GM19025 (cell line): Measurements from ENCODE around the gene OPN1MW.
"Not testable (repeated sequence)": the region's sequence is repeated elsewhere in the genome, so short reads cannot be mapped to it uniquely, and the experiment has no call there.

Experiments used
- ATAC-seq: cut with Tn5 transposase; IDR thresholded peaks from one replicate; pipeline ENCODE4 v1.9.1; 2021; ENCODE audit warnings: mild to moderate bottlenecking, low read depth, moderate library complexity; ENCODE audit not compliant: unreplicated experiment

Gene OPN1MW

DNA sequence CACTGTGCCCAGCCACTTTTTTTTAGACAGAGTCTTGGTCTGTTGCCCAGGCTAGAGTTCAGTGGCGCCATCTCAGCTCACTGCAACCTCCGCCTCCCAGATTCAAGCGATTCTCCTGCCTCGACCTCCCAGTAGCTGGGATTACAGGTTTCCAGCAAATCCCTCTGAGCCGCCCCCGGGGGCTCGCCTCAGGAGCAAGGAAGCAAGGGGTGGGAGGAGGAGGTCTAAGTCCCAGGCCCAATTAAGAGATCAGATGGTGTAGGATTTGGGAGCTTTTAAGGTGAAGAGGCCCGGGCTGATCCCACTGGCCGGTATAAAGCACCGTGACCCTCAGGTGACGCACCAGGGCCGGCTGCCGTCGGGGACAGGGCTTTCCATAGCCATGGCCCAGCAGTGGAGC is at the start of gene OPN1MW:
OPN1MW (plus strand) TSS at position 301 of the 400 bp plus-strand sequence; CDS start at position 383, 82 bp downstream.
- not testable (repeated sequence) for ATAC-seq

DNA sequence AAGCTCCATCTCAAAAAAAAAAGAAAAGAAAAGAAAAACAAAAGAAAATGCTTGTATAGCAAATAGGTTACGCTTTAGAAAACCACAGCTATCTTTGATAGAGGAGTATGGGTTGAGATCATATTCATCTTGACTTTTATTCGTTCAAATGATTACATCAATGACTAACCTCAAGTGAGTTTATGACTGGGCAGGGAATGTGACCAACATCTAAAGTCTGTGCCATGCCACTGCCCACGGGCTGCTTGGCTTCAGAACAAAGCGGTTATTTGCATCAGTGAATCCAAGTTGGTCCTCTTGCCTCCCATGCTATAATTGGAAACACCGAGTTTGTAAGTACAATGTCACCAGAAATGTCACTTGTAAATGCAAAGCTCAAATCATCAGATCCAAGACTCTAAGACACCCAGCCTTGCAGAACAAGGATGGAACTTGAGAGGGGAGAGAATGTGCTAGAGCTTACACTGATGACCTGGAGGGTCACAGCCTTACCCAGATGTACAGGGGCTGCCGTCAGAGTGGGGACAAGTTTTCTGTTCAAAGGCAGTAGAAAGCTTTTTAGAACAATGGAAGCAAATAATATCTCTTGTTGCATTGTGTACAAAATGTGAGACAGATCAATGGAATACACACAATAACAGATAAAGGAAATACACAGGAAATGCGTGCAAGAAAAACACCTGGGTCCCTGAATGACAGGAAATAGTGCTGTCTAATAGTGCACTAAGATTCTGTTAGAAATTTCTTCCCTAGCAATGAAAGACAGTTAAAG is 46.8 kb upstream of the OPN1MW start:
- no peak for ATAC-seq

DNA sequence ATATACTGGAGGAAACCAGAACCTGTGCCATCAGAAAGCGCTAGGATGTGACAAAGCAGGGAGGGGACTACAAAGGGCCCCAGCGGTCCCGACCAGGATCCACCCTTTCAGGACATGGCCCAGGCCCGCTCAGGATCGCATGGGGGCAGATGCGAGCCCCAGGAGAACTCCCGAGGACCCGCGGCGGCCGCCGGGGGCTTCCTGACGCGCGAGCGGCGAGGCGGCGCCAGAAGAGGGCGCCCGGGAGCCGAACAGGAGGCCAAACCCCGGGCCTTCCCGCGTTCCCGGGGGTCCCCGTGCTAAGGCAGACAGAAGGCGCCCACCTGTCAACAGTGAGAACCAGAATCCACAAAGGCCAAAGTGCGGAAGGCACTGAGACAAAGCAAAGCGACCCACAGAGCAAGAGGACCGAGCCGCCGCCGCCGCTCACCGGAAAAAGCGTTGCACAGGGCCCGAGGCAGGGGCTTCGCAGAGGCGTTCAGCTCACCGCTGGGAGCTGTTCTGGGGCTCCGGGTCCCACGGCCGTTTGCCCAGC is 45.7 kb upstream of the OPN1MW start:
- ATAC-seq = no peak

DNA sequence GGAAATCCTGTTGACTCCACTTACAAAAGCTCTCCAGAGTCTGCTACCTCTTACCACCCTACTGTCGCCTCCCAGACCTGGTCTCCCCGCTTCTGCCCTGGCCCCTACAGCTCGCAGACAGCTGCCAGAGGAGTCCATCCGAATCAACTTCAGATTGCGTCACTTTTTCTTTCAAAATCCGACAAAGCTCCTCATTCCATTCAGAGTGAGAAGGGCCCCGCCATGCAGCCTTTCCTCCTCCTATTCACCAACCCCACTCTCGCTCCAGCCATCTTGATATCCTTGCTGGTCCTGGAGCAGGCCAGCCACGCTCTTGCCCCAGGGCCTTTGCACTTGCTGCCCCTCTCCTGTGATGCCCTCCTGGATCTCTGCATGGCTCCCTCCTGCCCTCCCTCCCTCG is 43.5 kb upstream of the OPN1MW start:
- ATAC-seq = no peak

DNA sequence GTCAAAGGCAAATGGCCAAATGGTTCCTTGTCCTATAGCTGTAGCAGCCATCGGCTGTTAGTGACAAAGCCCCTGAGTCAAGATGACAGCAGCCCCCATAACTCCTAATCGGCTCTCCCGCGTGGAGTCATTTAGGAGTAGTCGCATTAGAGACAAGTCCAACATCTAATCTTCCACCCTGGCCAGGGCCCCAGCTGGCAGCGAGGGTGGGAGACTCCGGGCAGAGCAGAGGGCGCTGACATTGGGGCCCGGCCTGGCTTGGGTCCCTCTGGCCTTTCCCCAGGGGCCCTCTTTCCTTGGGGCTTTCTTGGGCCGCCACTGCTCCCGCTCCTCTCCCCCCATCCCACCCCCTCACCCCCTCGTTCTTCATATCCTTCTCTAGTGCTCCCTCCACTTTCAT is 42.2 kb upstream of the OPN1MW start:
- no peak for ATAC-seq

DNA sequence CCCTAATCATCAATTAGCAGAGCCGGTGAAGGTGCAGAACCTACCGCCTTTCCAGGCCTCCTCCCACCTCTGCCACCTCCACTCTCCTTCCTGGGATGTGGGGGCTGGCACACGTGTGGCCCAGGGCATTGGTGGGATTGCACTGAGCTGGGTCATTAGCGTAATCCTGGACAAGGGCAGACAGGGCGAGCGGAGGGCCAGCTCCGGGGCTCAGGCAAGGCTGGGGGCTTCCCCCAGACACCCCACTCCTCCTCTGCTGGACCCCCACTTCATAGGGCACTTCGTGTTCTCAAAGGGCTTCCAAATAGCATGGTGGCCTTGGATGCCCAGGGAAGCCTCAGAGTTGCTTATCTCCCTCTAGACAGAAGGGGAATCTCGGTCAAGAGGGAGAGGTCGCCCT is 41.7 kb upstream of the OPN1MW start:
- no peak for ATAC-seq

DNA sequence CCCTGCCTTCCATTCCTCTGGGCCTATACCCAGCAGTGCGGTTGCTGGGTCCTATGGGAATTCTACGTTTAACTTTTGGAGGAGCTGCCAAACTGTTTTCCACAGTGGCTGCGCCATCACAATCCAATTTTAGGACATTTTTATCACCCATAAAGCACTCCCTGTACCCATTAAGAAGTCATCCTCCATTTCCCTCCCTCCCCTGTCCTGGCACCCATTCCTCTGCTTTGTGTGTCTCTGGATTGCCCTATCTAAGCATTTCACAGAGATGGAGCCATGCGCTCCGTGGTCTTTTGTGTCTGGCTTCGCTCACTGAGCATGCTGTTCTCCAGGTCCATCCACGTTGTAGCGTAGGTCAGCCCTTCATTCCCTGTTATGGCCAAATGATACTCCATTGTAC is 40.0 kb upstream of the OPN1MW start:
- ATAC-seq = no peak

DNA sequence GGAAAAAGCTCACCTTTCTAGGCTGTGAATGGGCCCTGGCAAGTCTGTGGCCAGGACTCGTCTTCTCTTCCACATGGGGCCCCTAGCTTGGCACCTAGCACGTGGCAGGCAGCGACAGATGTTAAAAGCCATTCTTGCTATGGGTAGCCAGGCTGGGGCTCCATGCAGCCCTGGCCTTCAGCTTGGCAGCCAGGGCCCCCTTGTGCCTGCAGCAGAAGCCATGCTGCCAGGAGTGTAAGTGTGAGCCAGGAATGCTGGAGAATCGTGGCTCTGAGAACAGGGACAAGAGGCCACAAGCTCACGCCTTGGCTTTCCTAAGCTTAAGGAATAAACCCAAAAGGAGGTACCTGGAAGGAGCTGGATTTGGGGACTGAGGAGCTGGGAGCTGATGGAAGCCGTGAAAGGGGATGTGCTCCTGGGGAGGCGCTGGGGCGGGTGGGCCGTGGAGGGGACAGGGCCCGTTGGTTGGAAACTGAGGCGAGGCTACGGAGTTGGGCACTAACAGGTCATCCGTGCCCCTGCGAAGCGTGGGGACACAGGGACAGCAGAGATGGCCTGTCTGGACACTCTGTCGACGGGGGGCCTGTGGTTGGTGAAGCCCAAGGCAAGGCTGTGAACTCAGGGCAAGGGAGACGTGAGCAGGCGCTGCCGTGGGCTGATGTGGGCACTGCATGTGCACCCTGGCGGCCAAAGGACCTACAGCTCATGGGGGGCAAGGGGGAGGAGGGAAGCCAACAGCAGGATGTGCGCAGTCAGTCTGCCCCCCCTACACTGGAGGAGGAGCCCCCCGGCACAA is 39.2 kb upstream of the OPN1MW start:
- no peak for ATAC-seq

DNA sequence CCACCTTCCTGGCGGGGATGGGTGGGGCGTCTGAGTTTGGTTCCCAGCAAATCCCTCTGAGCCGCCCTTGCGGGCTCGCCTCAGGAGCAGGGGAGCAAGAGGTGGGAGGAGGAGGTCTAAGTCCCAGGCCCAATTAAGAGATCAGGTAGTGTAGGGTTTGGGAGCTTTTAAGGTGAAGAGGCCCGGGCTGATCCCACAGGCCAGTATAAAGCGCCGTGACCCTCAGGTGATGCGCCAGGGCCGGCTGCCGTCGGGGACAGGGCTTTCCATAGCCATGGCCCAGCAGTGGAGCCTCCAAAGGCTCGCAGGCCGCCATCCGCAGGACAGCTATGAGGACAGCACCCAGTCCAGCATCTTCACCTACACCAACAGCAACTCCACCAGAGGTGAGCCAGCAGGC is 38.4 kb upstream of the OPN1MW start, which contains the start of gene OPN1LW:
OPN1LW (plus strand) TSS at position 234 of the 400 bp plus-strand sequence; CDS start at position 275, 41 bp downstream.
- not testable (repeated sequence) for ATAC-seq

DNA sequence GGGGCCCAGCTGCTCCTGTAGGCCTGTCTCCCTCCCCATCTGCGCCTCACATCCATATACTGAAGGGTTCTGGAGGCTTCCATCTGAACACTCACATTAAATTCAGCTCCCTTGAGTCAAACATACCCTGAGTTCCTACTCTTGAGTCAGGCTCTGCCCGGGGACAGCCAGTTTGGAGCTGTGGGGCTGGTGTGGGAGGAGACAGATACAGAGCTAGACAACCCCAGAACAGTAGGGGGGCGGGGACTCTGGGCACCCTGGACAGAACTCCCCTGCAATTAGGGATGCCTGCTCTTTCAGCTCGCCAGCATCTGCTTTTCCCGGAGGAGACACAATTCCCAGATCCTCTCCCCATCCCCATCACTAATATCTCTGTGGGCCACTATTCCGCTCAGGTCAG is 31.4 kb upstream of the OPN1MW start:
- ATAC-seq = not testable (repeated sequence)

DNA sequence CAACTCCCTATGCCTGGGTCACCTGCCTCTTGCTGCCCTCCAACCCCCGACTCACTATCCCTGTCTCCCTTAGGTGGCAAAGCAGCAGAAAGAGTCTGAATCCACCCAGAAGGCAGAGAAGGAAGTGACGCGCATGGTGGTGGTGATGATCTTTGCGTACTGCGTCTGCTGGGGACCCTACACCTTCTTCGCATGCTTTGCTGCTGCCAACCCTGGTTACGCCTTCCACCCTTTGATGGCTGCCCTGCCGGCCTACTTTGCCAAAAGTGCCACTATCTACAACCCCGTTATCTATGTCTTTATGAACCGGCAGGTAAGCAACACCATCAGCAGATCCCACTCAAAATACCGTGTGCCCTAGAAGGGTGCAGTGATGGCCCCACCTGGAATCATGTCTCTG is 26.2 kb upstream of the OPN1MW start:
- not testable (repeated sequence) for ATAC-seq

DNA sequence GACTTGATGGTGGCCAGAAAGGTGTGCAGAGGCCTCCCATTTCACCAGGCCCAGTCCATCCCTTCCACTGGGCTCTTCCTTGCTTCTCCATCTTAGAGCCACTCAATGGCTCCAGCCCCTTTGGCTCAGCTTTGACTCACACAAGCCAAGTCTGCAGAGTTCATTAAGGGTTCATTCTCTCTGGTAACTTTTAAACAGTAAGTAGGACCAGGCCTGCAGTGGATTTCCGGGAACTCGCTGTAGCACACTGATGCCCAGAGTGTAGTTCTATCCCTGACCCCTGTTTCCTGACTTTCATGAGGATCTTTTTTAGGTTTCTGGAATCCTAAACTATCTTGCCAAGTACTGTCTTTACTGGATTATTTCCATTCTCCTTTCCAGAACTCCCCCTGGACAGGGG is 25.2 kb upstream of the OPN1MW start:
- ATAC-seq = not testable (repeated sequence)

DNA sequence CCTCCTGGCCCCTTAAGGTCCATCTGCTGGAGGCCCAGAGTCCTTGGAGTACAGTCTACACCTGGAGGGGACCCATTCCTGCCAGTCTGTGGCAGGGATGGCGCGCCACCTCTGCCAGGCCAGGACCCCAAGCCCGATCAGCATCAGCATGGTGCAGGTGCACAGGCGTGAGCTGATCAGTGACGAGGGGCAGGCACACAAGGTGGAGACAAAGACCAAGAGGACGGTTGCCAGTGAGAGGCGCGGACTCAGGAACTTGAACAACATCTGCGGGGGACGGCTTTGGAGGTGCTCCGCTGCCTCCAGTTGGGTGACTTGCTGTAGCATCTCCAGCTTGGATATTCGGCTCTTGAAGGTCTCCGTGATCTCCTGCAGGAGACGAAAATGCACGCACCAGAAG is 23.1 kb upstream of the OPN1MW start:
- not testable (repeated sequence) for ATAC-seq

DNA sequence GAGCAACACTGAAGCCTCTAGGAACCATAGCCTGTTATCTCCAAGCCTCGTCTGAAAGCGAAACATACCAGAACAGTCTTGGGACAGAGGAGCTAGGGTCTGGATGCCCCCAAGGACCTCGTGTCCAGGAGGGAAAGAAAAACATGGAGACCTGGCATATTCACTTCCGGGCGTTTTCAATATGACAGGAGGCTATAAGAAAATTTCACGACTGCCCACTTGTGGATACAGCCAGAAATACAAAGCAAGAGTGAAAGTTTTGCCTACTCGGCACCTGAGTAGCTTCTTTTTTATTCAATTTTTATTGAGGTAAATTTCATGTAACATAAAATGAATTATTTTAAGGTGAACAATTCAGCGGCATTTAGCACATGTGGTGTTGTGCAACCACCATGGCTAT is 17.5 kb upstream of the OPN1MW start:
- ATAC-seq = not testable (repeated sequence)

DNA sequence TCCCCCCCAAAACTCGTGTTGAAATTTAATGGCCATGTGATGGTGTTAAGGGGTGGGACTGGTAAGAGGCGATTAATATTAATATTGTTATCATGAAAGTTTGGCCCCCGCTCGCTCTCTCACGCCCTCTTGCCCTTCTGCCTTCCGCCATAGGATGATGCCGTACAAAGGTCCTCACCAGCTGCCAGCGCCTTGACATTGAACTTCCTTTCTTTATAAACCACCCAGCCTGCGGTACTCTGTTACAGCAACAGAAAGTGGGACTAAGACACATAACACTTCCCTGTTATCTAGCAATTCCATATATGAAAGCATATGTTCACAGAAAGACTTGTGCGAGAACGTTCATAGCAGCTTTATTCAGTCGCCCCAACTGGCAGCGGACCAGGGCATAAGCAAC is 14.0 kb upstream of the OPN1MW start:
- not testable (repeated sequence) for ATAC-seq

DNA sequence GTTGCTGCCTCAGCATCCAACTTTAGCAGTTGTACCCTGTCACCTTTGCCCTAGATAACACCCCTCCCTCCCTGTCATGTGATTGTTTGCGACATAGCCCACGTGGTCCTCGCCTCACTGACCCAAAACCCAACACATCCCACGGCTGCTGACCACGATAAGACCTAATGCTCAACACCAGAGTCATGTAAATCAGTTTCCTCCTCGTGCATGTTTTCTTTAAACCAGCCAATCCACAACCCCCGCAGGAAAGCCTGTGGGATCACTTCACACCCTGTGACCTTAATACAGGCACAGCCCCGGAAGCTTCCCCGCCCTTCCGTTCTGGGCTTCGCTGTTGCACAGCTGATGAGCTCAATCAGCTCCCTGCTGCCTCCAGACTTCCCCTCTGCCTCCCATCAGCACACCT is 9.9 kb upstream of the OPN1MW start:
- not testable (repeated sequence) for ATAC-seq

DNA sequence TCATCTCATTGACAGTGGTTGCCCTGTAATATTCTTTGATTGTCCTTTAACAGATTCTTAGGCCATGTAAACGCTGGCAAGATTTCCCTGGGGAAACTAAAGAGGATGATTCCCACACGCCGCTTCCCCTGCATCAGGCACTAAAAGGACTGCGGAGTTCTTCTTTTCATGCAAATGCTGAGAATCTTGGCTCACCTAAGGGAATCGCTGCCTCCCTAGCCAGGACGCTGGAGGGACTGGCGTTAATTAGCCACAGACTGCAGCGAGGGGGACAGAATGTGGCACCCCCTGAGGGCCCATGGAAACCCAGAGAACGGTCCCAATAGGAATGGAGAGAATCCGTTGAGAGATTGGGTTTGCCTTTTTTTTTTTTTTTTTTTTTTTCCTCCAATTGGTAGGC is 8.0 kb upstream of the OPN1MW start:
- not testable (repeated sequence) for ATAC-seq

DNA sequence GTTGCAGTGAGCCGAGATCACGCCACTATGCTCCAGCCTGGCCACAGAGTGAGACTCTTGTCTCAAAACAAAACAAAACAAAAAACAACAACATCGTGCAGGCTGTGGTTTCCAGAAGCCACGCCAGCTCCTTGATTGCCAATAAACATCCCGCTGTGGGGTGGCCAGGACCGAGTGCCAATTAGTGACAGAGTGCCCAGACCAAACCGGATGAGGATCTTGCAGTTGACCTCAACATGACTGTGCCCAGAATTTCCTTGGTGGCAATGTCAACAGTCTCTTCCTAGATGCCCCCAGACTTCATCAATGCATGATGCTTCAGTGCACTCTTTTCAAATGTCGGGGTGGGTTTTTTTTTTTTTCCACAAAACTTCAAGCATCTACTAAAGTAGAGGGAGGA is 1.4 kb downstream of the OPN1MW start:
- ATAC-seq = not testable (repeated sequence)

DNA sequence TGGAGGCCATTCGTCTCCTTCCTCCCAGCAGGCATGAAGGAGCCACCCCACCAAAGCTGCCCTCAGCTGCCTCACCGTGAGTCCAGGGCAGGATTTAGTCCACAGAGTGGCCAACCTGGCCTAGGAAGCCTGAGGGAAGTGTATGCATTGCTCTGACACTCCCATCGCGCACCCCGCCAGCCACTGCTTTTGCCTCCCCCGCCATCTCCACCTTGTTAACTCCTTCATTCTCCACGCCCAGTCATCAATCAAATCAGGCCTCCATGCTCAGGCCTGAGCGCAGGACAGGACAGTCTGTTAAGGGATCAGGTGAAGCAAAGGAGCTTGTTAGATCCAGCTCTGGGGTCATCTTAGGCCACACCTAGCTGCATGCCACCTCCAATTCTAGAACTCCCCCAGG is 10.4 kb downstream of the OPN1MW start:
- not testable (repeated sequence) for ATAC-seq

DNA sequence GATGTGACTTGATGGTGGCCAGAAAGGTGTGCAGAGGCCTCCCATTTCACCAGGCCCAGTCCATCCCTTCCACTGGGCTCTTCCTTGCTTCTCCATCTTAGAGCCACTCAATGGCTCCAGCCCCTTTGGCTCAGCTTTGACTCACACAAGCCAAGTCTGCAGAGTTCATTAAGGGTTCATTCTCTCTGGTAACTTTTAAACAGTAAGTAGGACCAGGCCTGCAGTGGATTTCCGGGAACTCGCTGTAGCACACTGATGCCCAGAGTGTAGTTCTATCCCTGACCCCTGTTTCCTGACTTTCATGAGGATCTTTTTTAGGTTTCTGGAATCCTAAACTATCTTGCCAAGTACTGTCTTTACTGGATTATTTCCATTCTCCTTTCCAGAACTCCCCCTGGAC is 11.9 kb downstream of the OPN1MW start:
- not testable (repeated sequence) for ATAC-seq

DNA sequence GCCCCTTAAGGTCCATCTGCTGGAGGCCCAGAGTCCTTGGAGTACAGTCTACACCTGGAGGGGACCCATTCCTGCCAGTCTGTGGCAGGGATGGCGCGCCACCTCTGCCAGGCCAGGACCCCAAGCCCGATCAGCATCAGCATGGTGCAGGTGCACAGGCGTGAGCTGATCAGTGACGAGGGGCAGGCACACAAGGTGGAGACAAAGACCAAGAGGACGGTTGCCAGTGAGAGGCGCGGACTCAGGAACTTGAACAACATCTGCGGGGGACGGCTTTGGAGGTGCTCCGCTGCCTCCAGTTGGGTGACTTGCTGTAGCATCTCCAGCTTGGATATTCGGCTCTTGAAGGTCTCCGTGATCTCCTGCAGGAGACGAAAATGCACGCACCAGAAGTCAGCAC is 14.1 kb downstream of the OPN1MW start:
- not testable (repeated sequence) for ATAC-seq
